ENCODE measurements around the gene GMPPA. TPM values are rescaled to one million over a fixed set of nuclear protein-coding genes. Genes with fewer than 3 reads are reported as not detected.
A peak's percentile ranks its signal among the peaks of the same experiment; 100 is the strongest.

Gene GMPPA
- total and polyA plus RNA-seq, 9 of the 15 experiments (the other 6 are each of a cell fraction or from before 2014, with no cell fraction given), result 7.0 to 101 (median 66.7) TPM

GRCh38 chr2:219526320-219527075, 27.8 kb downstream of the GMPPA start:
- WGBS (ENCODE audit: insufficient coverage, low coverage, missing lambda C conversion rate), result 18% methylated on average over 9 of the region's 11 CpGs
- ATAC-seq (peak; percentile 18), DNase-seq (ENCODE audit: extremely low read depth in 1 of 4, low spot score in 3 of 4) (peak in 2 of 4 experiments; percentile 21 to 63), FAIRE-seq (peak; percentile 63)
- no TSS peak for BruUV-seq (replicated peaks)
- no peaks in the 10 kb centered on the region for H4K20me1 ChIP-seq (replicated peaks; ENCODE audit: control insufficient read depth, insufficient read depth, low read length)
- H3K27me3 ChIP-seq (ENCODE audit: control insufficient read depth in 2 of 2, insufficient read depth in 2 of 2, low read length in 2 of 2), result no peaks in the 10 kb centered on the region
- H3K9me1 ChIP-seq (ENCODE audit: control insufficient read depth, insufficient read depth, low read length), result no peaks in the 10 kb centered on the region
- H3K4me3 ChIP-seq, result no peak overlapping the region; the same call in 1 of the 2 replicates
- intact Hi-C loops (cut with micrococcal nuclease) (loop anchor here (1.0 kb wide), 3 partner anchors 16 to 50 kb away; partner anchors contain the start of gene GMPPA), in situ Hi-C loops (cut with MboI) (loop anchor here (5.0 to 10.0 kb wide), 2 partner anchors 34 to 52 kb away; no protein-coding TSS in a partner anchor)
- H3K27ac ChIP-seq (ENCODE audit: extremely low read depth, low read depth, low read length), result peak overlapping the region; percentile 71
- ChIA-PET POLR2A (interaction anchor here (0.6 to 1.2 kb wide), 6 partner anchors 13 to 138 kb away, joined by 3 to 4 read pairs (median 4); partner anchors contain the start of gene GMPPA), CTCF (ENCODE audit: low intra/inter-chr PET ratio) (interaction anchor here (0.8 kb wide), 1 partner anchor 50 kb away, joined by 3 read pairs; no protein-coding TSS in a partner anchor)
- peaks cover 30% of the 10 kb centered on the region; the same call in 2 of the 3 replicates for H3K36me3 ChIP-seq (ENCODE audit: control insufficient read depth, insufficient read depth, low read length)
- peak overlapping the region; percentile 58 to 83 for H3K9ac ChIP-seq (ENCODE audit: insufficient read depth in 1 of 2, low read depth in 2 of 2, low read length in 2 of 2)
- H3K9me3 ChIP-seq (replicated peaks; ENCODE audit: control insufficient read depth, insufficient read depth, low read depth, low read length), result no peaks in the 10 kb centered on the region
- peaks cover 83% of the 10 kb centered on the region for H3K79me2 ChIP-seq (ENCODE audit: control insufficient read depth, insufficient read depth, low read length)
- peak overlapping the region; percentile 74 for H3K4me2 ChIP-seq (ENCODE audit: insufficient read depth, low read length)
- H3K4me1 ChIP-seq (replicated peaks in 1 of 2; ENCODE audit: control insufficient read depth in 2 of 2, insufficient read depth in 2 of 2, low read length in 2 of 2), result peaks cover 78 to 85% of the 10 kb centered on the region in 2 experiments
- H2AFZ ChIP-seq (ENCODE audit: low read depth, low read length), result no peak overlapping the region
- TF ChIP-seq SIN3B (IDR thresholded peaks at IDR 0.05; ENCODE audit: low read depth), result no peak
- no peak for TF ChIP-seq HES1 (IDR thresholded peaks at IDR 0.05; ENCODE audit: low read depth)
- no peak for TF ChIP-seq BRD9 (IDR thresholded peaks at IDR 0.05; ENCODE audit: low read depth, partially characterized antibody)
- TF ChIP-seq, protein P1, sequence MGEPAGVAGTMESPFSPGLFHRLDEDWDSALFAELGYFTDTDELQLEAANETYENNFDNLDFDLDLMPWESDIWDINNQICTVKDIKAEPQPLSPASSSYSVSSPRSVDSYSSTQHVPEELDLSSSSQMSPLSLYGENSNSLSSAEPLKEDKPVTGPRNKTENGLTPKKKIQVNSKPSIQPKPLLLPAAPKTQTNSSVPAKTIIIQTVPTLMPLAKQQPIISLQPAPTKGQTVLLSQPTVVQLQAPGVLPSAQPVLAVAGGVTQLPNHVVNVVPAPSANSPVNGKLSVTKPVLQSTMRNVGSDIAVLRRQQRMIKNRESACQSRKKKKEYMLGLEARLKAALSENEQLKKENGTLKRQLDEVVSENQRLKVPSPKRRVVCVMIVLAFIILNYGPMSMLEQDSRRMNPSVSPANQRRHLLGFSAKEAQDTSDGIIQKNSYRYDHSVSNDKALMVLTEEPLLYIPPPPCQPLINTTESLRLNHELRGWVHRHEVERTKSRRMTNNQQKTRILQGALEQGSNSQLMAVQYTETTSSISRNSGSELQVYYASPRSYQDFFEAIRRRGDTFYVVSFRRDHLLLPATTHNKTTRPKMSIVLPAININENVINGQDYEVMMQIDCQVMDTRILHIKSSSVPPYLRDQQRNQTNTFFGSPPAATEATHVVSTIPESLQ (CRISPR knock-in tag; IDR thresholded peaks at IDR 0.05), result no peak
- TF ChIP-seq TGIF2 (CRISPR knock-in tag; IDR thresholded peaks at IDR 0.05), result no peak
- no peak for TF ChIP-seq CBX8 (IDR thresholded peaks at IDR 0.05; ENCODE audit: borderline replicate concordance, extremely low read depth, low read depth, low read length, poor library complexity, severe bottlenecking)
- 0 out of 2 replicates have a peak, but pooled peaks have one; percentile 50 for TF ChIP-seq ELF4 (CRISPR knock-in tag; IDR thresholded peaks at IDR 0.05)
- TF ChIP-seq, protein P2, sequence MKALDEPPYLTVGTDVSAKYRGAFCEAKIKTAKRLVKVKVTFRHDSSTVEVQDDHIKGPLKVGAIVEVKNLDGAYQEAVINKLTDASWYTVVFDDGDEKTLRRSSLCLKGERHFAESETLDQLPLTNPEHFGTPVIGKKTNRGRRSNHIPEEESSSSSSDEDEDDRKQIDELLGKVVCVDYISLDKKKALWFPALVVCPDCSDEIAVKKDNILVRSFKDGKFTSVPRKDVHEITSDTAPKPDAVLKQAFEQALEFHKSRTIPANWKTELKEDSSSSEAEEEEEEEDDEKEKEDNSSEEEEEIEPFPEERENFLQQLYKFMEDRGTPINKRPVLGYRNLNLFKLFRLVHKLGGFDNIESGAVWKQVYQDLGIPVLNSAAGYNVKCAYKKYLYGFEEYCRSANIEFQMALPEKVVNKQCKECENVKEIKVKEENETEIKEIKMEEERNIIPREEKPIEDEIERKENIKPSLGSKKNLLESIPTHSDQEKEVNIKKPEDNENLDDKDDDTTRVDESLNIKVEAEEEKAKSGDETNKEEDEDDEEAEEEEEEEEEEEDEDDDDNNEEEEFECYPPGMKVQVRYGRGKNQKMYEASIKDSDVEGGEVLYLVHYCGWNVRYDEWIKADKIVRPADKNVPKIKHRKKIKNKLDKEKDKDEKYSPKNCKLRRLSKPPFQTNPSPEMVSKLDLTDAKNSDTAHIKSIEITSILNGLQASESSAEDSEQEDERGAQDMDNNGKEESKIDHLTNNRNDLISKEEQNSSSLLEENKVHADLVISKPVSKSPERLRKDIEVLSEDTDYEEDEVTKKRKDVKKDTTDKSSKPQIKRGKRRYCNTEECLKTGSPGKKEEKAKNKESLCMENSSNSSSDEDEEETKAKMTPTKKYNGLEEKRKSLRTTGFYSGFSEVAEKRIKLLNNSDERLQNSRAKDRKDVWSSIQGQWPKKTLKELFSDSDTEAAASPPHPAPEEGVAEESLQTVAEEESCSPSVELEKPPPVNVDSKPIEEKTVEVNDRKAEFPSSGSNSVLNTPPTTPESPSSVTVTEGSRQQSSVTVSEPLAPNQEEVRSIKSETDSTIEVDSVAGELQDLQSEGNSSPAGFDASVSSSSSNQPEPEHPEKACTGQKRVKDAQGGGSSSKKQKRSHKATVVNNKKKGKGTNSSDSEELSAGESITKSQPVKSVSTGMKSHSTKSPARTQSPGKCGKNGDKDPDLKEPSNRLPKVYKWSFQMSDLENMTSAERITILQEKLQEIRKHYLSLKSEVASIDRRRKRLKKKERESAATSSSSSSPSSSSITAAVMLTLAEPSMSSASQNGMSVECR (CRISPR knock-in tag; IDR thresholded peaks at IDR 0.05), result no peak
- TF ChIP-seq MEIS2 (IDR thresholded peaks at IDR 0.05; ENCODE audit: partially characterized antibody), result peak; percentile 8
- TF ChIP-seq ZFP36 (IDR thresholded peaks at IDR 0.05; ENCODE audit: low read depth, low read length, partially characterized antibody), result no peak
- no peak for TF ChIP-seq ASH1L (IDR thresholded peaks at IDR 0.05; ENCODE audit: borderline replicate concordance, low read depth, partially characterized antibody)
- peak; percentile 24; the same call in 1 of the 2 replicates for TF ChIP-seq CBFA2T3 (IDR thresholded peaks at IDR 0.05)
- TF ChIP-seq SIN3A (IDR thresholded peaks at IDR 0.05; ENCODE audit: borderline replicate concordance in 2 of 2, control insufficient read depth in 1 of 2, low read depth in 2 of 2, low read length in 2 of 2), result no peak

All from K562 (cell line).